Activated CD4-positive, alpha-beta T cell treated with anti-CD3 and anti-CD28 coated beads, Interleukin-2, amount 10 ng/mL, durations not matched to agents 24 days and 14 days (primary cell): ENCODE results near the gene MOCS3. TPM values are rescaled to one million over a fixed set of nuclear protein-coding genes. Genes with fewer than 3 reads are reported as not detected.

Source experiments
- DNase-seq: peaks from one replicate; pipeline ENCODE4 v3.0.0; 2022
- H3K27ac Mint-ChIP-seq: one replicate; pipeline ENCODE4 v1.8.0; 2022; ENCODE audit warnings: mild to moderate bottlenecking, mixed read lengths
- H3K27me3 Mint-ChIP-seq: one replicate; pipeline ENCODE4 v1.8.0; 2022; ENCODE audit warnings: mixed read lengths
- H3K36me3 Mint-ChIP-seq: one replicate; pipeline ENCODE4 v1.8.0; 2022; ENCODE audit warnings: low read depth, mild to moderate bottlenecking, mixed read lengths
- H3K4me1 Mint-ChIP-seq: one replicate; pipeline ENCODE4 v1.8.0; 2021; ENCODE audit warnings: mixed read lengths
- H3K4me3 Mint-ChIP-seq: one replicate; pipeline ENCODE4 v1.8.0; 2022; ENCODE audit warnings: mild to moderate bottlenecking, moderate library complexity, mixed read lengths
- H3K9me3 Mint-ChIP-seq: one replicate; pipeline ENCODE4 v1.8.0; 2021; ENCODE audit warnings: mixed read lengths
- intact Hi-C: fragments of 100-400 bp; cut with micrococcal nuclease; formaldehyde crosslinking; loops from one replicate; pipeline ENCODE4 v1.15.1; 2023
- total RNA-seq: library from RNA; stranded (reverse); gene quantifications from 2 replicates; pipeline ENCODE4 v1.2.3, GENCODE V29; 2022

Gene MOCS3
- total RNA-seq, 1 donor from 2014 or later: 5.7 TPM

DNA sequence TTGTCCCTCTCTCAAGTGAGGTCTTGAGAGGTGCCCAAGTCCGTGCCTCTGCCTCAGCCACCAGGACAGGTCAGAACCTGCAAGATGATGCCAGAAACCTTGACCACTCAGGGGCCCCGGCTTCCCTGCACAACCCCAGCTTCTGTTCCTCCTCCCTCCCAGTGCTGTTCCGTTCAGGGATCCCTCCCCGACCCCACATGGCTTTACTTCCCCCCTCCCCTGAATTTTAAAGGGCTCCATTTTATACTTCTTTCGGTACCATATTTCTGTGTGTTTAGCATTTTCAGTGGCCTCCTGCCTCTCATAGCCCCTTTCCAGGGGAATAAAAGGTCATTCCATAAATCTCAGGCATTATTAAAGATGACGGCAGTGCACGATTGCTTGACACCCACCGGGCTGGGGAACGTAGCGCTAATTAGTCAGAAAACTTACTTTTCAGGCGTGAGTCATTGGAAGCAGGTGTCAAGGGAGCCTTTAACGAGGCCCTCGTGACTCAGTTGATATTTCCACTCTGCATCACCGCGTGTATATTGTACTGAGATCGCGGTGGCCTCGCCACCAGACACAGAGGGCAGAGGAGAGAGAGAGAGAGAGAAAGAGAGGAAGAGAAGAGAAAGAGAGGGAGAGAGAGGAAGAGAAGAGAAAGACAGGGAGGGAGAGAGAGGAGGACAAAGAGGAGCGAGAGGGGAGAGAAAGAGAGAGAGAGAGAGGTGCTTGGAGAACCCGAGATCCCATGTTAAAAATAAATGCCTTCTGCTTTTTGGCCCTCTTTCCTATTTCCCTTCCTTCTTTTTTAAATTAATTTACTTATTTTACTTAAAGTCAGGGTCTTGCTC lies 43.0 kb downstream of the MOCS3 start:
- peaks cover 12% of the 10 kb centered on the region for H3K27me3 Mint-ChIP-seq
- no peak overlapping the region for H3K4me3 Mint-ChIP-seq
- H3K36me3 Mint-ChIP-seq: no peaks in the 10 kb centered on the region
- DNase-seq: no peak
- no peaks in the 10 kb centered on the region for H3K9me3 Mint-ChIP-seq
- intact Hi-C loops: no loop called here
- H3K27ac Mint-ChIP-seq: no peak overlapping the region
- peaks cover 2% of the 10 kb centered on the region for H3K4me1 Mint-ChIP-seq

DNA sequence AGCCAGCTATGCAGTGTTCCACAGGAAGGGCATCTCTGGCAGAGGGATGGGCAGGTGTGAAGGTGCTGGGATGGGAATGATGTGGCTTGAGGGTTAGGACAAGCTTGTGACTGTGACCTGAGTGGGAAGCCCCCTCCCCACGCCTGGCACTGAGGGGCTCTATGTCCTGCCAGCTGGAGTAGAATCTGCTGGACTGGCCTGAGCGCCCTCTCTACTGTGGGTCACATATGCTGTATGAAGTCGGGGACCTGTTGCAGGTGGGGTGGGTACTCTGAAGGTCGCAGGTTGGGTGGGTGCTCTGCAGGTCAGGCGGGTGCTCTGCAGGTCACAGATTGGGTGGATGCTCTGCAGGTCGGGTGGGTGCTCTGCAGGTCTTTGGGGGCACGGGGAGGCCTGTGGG lies 44.0 kb downstream of the MOCS3 start:
- H3K4me1 Mint-ChIP-seq: peaks cover 2% of the 10 kb centered on the region
- no peaks in the 10 kb centered on the region for H3K36me3 Mint-ChIP-seq
- H3K4me3 Mint-ChIP-seq: no peak overlapping the region
- H3K27me3 Mint-ChIP-seq: peaks cover 12% of the 10 kb centered on the region
- intact Hi-C loops: no loop called here
- no peak for DNase-seq
- H3K9me3 Mint-ChIP-seq: no peaks in the 10 kb centered on the region
- no peak overlapping the region for H3K27ac Mint-ChIP-seq

GRCh38 chr20:51003753-51004152 lies 45.1 kb downstream of the MOCS3 start:
- no peaks in the 10 kb centered on the region for H3K36me3 Mint-ChIP-seq
- no peak for DNase-seq
- H3K9me3 Mint-ChIP-seq: no peaks in the 10 kb centered on the region
- intact Hi-C loops: no loop called here
- peaks cover 11% of the 10 kb centered on the region for H3K27me3 Mint-ChIP-seq
- H3K27ac Mint-ChIP-seq: no peak overlapping the region
- no peak overlapping the region for H3K4me3 Mint-ChIP-seq
- peaks cover 2% of the 10 kb centered on the region for H3K4me1 Mint-ChIP-seq

GRCh38 chr20:51004305-51004727 lies 45.7 kb downstream of the MOCS3 start:
- peaks cover 2% of the 10 kb centered on the region for H3K4me1 Mint-ChIP-seq
- H3K36me3 Mint-ChIP-seq: no peaks in the 10 kb centered on the region
- no peak overlapping the region for H3K27ac Mint-ChIP-seq
- no peak for DNase-seq
- intact Hi-C loops: no loop called here
- H3K27me3 Mint-ChIP-seq: peaks cover 8% of the 10 kb centered on the region
- no peak overlapping the region for H3K4me3 Mint-ChIP-seq
- H3K9me3 Mint-ChIP-seq: no peaks in the 10 kb centered on the region

DNA sequence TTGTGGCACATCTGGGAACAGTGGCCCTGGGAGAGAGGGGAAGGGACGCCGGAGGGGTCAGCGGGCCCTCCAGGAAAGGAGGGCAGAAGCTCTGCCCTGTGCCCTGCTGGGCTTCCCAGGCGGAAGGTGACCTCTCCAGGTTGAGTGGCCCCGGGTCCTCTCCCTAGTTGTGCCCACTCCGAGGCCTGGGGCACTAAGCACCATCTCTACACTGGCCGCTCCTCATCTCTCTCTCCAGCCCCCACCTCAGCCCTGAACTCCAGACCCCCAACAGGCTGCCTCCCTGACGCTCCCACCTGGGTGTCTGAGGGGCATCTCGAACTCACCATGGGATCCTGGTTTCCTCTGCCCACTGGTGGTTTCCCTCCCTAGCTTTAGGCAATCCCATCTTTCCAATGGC lies 46.2 kb downstream of the MOCS3 start:
- H3K4me3 Mint-ChIP-seq: no peak overlapping the region

GRCh38 chr20:51005214-51005613 lies 46.6 kb downstream of the MOCS3 start:
- no peak for DNase-seq
- intact Hi-C loops: no loop called here
- peaks cover 2% of the 10 kb centered on the region for H3K4me1 Mint-ChIP-seq
- no peak overlapping the region for H3K27ac Mint-ChIP-seq
- H3K36me3 Mint-ChIP-seq: no peaks in the 10 kb centered on the region
- no peaks in the 10 kb centered on the region for H3K9me3 Mint-ChIP-seq
- H3K4me3 Mint-ChIP-seq: no peak overlapping the region
- H3K27me3 Mint-ChIP-seq: peaks cover 6% of the 10 kb centered on the region

More for the DNA sequence above, 46.2 kb downstream of the MOCS3 start:
- Mint-ChIP-seq H3K36me3 (no peaks in the 10 kb centered on the region), H3K27ac (no peak overlapping the region), H3K9me3 (no peaks in the 10 kb centered on the region), H3K4me1 (peaks cover 2% of the 10 kb centered on the region), H3K27me3 (peaks cover 6% of the 10 kb centered on the region)
- intact Hi-C loops: no loop called here
- no peak for DNase-seq

GRCh38 chr20:51008718-51009117 lies 50.1 kb downstream of the MOCS3 start:
- H3K4me3 Mint-ChIP-seq: no peak overlapping the region
- no peak for DNase-seq
- no peaks in the 10 kb centered on the region for H3K36me3 Mint-ChIP-seq
- intact Hi-C loops: no loop called here
- H3K27me3 Mint-ChIP-seq: no peaks in the 10 kb centered on the region
- no peaks in the 10 kb centered on the region for H3K4me1 Mint-ChIP-seq
- no peaks in the 10 kb centered on the region for H3K9me3 Mint-ChIP-seq
- no peak overlapping the region for H3K27ac Mint-ChIP-seq

GRCh38 chr20:51009303-51010042 lies 50.9 kb downstream of the MOCS3 start:
- no peaks in the 10 kb centered on the region for H3K4me1 Mint-ChIP-seq
- no peak overlapping the region for H3K27ac Mint-ChIP-seq
- no peak for DNase-seq
- no peak overlapping the region for H3K4me3 Mint-ChIP-seq
- no peaks in the 10 kb centered on the region for H3K36me3 Mint-ChIP-seq
- H3K9me3 Mint-ChIP-seq: no peaks in the 10 kb centered on the region
- intact Hi-C loops: no loop called here
- no peaks in the 10 kb centered on the region for H3K27me3 Mint-ChIP-seq

DNA sequence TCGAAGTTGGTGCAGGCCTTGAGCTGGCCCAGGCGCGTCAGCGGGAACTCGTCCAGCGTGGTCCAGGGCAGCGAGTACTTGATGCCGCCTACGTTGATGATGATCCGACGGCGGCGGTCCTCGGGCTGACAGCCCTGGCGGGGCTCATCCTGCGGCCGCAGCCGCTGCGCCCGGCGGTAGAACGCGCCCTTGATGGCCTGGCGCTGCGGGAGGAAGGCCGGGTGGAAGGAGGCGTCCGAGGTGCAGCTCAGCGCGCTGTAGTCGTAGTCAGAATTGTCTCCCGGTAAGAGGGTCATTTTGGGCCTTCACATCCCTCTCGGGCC lies 51.4 kb downstream of the MOCS3 start:
- Mint-ChIP-seq H3K27me3 (peaks cover 1% of the 10 kb centered on the region), H3K27ac (no peak overlapping the region), H3K36me3 (no peaks in the 10 kb centered on the region), H3K9me3 (no peaks in the 10 kb centered on the region), H3K4me3 (no peak overlapping the region), H3K4me1 (no peaks in the 10 kb centered on the region)
- DNase-seq: no peak
- intact Hi-C loops: no loop called here

DNA sequence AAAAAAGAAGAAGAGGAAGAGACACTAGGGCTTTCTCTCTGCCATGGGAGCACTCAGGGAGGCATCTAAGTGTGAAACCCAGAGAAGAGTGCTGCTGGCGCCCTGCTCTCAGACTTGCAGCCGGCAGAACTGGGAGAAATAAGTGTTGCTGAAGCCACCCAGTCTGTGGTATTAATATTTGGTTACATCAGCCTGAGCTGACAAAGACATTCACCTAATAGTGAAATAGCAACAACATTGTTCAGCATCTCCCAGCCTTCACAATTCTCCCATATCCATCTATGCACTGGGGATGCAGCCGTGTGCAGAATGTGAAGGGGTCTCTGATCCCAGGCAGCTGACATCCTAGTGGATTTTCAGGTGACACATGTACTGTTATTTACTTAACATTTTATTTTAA lies 52.3 kb downstream of the MOCS3 start:
- intact Hi-C loops: no loop called here
- Mint-ChIP-seq H3K9me3 (no peaks in the 10 kb centered on the region), H3K4me1 (no peaks in the 10 kb centered on the region), H3K27ac (no peak overlapping the region), H3K36me3 (no peaks in the 10 kb centered on the region), H3K4me3 (no peak overlapping the region), H3K27me3 (peaks cover 1% of the 10 kb centered on the region)
- no peak for DNase-seq

GRCh38 chr20:51011479-51011878 lies 52.9 kb downstream of the MOCS3 start:
- Mint-ChIP-seq H3K27ac (no peak overlapping the region), H3K36me3 (no peaks in the 10 kb centered on the region), H3K4me1 (no peaks in the 10 kb centered on the region), H3K9me3 (no peaks in the 10 kb centered on the region), H3K4me3 (no peak overlapping the region), H3K27me3 (peaks cover 1% of the 10 kb centered on the region)
- no peak for DNase-seq
- intact Hi-C loops: no loop called here

DNA sequence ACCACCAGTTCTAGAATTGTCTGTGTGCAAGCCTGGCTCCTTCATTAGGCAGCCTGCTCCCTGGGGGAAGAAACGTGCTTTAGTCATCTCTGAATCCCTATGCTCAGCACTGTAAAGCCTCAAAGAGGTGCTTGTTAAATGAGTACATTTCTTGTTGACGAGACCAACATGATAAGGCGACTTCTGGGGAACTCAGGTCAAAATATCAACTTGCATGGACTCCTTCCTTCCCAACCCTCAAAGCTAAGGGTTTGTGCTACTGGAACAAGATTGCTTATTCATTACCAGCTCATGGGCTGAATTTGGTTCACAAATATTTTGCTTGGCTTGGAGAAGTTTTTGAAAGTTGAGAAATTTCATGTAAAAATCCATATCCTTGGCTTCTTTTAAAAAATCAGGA lies 53.7 kb downstream of the MOCS3 start:
- Mint-ChIP-seq H3K27me3 (peaks cover 4% of the 10 kb centered on the region), H3K4me1 (no peaks in the 10 kb centered on the region), H3K36me3 (no peaks in the 10 kb centered on the region), H3K9me3 (no peaks in the 10 kb centered on the region), H3K4me3 (no peak overlapping the region), H3K27ac (no peak overlapping the region)
- DNase-seq: no peak
- intact Hi-C loops: no loop called here
